NB4 (cell line): ENCODE results near the gene TAF5L.

Source experiments
- DNase-seq: peaks from one replicate; pipeline ENCODE4 v3.0.0; 2010; ENCODE audit warnings: low read depth
- H3K4me3 ChIP-seq: one replicate; pipeline ENCODE4 v1.5.1; 2011; ENCODE audit warnings: mild to moderate bottlenecking, low read depth, low read length, moderate library complexity
- MYC ChIP-seq: IDR thresholded peaks from 2 replicates; pipeline ENCODE4 v1.6.1; 2011; ENCODE audit warnings: low read depth, low read length
- POLR2A ChIP-seq: IDR thresholded peaks from 2 replicates; pipeline ENCODE4 v1.6.1; 2011; ENCODE audit warnings: mild to moderate bottlenecking; ENCODE audit not compliant: insufficient read length; ENCODE audit errors: extremely low read depth
- TF ChIP-seq, protein P1 (sequence below): IDR thresholded peaks from 2 replicates; pipeline ENCODE4 v1.6.1; 2011; ENCODE audit warnings: low read depth, low read length
- TF ChIP-seq, protein P2 (sequence below): IDR thresholded peaks from one replicate; pipeline ENCODE4 v1.5.1; 2012; ENCODE audit warnings: low read depth, low read length

TAF5L gene

DNA sequence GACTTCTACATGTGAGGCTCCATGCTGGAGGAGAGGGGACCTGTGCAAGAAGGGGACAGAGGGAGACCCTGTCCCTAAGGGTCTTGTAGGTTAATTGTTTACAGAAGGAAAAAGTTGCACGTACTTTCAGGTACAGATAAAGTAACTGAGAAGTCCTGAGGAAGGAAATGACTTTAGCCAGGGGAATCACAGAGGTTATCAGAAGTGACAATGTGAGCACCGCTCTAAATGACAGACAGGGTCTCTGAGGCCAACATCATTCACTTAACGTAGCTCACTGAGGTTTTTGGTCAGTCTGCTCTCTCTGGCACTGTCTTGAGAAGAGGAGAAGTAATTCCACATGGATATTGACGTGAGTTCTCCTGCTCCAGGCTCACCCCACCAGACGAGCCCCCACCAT lies 12.0 kb downstream of the TAF5L start:
- TF ChIP-seq POLR2A, result no peak
- TF ChIP-seq, protein P1, sequence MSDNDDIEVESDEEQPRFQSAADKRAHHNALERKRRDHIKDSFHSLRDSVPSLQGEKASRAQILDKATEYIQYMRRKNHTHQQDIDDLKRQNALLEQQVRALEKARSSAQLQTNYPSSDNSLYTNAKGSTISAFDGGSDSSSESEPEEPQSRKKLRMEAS, result no peak
- TF ChIP-seq, protein P2, sequence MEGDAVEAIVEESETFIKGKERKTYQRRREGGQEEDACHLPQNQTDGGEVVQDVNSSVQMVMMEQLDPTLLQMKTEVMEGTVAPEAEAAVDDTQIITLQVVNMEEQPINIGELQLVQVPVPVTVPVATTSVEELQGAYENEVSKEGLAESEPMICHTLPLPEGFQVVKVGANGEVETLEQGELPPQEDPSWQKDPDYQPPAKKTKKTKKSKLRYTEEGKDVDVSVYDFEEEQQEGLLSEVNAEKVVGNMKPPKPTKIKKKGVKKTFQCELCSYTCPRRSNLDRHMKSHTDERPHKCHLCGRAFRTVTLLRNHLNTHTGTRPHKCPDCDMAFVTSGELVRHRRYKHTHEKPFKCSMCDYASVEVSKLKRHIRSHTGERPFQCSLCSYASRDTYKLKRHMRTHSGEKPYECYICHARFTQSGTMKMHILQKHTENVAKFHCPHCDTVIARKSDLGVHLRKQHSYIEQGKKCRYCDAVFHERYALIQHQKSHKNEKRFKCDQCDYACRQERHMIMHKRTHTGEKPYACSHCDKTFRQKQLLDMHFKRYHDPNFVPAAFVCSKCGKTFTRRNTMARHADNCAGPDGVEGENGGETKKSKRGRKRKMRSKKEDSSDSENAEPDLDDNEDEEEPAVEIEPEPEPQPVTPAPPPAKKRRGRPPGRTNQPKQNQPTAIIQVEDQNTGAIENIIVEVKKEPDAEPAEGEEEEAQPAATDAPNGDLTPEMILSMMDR, result no peak
- TF ChIP-seq MYC, result no peak
- H3K4me3 ChIP-seq, result no peak overlapping the region

DNA sequence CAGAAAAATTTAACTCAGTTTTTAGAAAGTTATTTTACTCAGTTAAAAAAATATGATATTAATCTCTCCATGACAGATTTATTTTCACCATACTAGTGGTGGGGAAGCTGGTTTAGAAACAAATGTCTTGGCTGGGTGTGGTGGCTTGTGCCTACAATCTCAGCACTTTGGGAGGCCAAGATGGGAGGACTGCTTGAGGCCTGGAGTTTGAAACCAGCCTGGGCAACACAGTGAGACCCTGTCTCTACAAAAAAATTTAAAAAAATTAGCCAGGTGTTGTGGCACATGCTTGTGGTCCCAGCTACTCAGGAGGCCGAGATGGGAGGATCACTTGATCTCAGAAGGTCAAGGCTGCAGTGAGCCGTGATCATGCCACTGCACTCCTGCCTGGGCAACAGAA lies 17.3 kb downstream of the TAF5L start:
- TF ChIP-seq, protein P1, result no peak
- TF ChIP-seq, protein P2, result no peak
- TF ChIP-seq MYC (no peak), POLR2A (no peak)
- H3K4me3 ChIP-seq, result no peak overlapping the region

More for the DNA sequence above, 12.0 kb downstream of the TAF5L start:
- DNase-seq, result no peak

DNA sequence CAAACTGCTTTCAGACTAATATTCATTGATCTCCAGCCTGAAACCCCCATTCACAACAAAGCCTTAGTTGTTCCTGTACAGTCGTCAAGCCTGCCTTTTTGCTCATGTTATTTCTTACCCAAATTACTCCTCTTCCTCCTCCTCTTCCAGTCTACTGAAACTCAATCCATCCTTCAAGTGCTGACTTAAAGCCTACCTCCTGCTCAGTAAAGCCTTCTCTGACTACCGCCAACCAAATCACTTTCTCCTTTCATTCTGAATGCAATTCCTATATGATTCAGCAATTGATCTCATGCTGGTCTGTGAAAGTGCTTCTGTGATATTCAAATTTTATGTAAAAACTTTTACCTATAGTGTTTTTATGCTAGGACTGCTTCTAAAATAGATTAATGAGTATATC lies 18.6 kb downstream of the TAF5L start:
- no peak overlapping the region for H3K4me3 ChIP-seq
- no peak for DNase-seq
- TF ChIP-seq, protein P2, result no peak
- TF ChIP-seq, protein P1, result no peak
- no peak for TF ChIP-seq MYC
- no peak for TF ChIP-seq POLR2A

More for the DNA sequence above, 17.3 kb downstream of the TAF5L start:
- no peak for DNase-seq

DNA sequence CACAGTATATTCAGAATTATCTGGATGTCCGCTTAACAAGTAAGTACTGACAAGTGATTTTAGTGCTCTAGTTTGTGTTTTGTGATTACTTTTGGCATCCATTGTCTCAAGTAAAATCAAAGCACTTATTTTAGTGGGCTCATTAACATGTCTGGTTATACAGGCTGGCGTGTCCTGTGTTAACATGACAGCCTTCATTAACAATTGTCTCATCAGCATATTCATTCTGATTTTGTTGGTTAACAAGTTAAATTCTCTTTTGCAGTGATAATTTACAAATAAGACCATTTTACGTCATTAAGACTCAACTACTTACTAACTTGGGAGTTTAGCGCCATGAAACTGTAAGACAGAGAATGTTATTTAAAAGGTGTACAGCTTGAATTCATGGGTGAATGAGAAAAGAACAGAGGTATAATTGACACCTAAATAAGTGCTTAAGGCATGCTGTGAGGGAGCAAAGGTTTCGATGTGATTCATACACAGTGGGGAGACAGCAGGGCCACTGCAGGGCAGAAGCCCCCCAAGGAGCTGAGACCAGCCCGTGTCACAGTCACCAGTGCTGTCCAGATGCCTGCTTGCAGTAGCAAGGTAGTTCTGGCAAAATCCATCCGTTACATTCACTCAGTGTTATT lies 22.4 kb downstream of the TAF5L start:
- H3K4me3 ChIP-seq, result no peak overlapping the region
- TF ChIP-seq, protein P2, result no peak
- TF ChIP-seq, protein P1, result no peak
- TF ChIP-seq POLR2A (no peak), MYC (no peak)
- DNase-seq, result no peak

DNA sequence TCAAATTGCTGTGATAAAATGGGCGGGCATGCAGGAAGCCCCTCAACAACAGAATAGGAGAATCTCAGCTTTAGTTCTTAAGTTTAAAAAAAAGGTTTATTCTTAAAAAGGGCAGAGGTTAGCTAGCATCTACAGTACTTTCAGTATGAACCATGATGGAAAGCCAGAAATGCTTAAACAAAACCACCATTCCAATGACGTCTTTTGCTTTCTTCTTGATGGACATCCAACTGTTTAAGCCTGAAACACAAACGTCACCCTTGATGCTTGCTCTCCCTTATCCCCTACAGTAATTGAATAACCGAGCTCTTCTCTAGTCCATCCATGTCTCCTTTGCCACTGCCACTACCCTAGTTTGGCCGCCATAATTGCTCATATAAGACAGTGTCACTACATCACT lies 25.7 kb downstream of the TAF5L start:
- TF ChIP-seq, protein P1, result no peak
- TF ChIP-seq POLR2A, result no peak
- no peak for TF ChIP-seq MYC
- TF ChIP-seq, protein P2, result no peak
- no peak overlapping the region for H3K4me3 ChIP-seq
- DNase-seq, result no peak
